ENCODE results near the gene ST3GAL4.
"Not testable (repeated sequence)": the region's sequence is repeated elsewhere in the genome, so short reads cannot be mapped to it uniquely, and the experiment has no call there.

Gene ST3GAL4

DNA sequence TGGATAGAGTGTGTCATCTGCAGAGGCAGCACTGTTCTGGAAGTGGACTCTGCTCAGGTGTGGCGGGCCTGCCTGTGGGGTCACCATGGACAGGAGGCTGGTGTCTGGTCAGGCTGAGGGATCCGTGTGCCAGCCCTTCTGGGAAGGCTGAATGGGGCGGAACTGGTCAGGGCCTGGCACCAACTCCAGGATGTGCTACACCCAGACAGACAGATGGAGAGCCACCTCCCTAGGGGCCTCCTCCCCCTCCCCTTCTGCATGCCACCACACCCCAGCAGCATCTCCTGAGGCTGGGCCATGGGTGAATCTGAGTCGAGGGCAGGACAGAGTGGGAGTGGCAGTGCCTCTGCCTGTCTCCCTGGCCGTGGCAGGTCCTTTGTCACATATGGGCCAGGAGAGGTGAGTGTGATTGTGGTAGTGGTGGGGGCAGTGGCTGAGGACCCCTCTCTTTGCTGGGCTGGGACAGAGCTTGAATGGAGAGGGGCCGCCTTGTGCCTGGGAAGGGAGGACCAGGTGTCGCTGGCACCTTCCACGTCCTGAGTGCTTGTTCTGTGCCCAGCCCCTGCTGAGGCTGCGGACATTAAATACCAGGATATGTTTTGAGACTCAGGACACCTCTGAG, 29.1 kb downstream of the ST3GAL4 start:
- no peak overlapping the region for H3K27ac ChIP-seq
- H3K4me1 ChIP-seq (ENCODE audit: control insufficient read depth in 1 of 2, insufficient read depth in 1 of 2, low read depth in 1 of 2, low read length in 1 of 2) = peaks cover 30 to 33% of the 10 kb centered on the region in 2 experiments
- no peaks in the 10 kb centered on the region for H3K27me3 ChIP-seq
- TF ChIP-seq, protein P1, sequence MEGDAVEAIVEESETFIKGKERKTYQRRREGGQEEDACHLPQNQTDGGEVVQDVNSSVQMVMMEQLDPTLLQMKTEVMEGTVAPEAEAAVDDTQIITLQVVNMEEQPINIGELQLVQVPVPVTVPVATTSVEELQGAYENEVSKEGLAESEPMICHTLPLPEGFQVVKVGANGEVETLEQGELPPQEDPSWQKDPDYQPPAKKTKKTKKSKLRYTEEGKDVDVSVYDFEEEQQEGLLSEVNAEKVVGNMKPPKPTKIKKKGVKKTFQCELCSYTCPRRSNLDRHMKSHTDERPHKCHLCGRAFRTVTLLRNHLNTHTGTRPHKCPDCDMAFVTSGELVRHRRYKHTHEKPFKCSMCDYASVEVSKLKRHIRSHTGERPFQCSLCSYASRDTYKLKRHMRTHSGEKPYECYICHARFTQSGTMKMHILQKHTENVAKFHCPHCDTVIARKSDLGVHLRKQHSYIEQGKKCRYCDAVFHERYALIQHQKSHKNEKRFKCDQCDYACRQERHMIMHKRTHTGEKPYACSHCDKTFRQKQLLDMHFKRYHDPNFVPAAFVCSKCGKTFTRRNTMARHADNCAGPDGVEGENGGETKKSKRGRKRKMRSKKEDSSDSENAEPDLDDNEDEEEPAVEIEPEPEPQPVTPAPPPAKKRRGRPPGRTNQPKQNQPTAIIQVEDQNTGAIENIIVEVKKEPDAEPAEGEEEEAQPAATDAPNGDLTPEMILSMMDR (IDR thresholded peaks at IDR 0.05) = no peak
- H3K9me3 ChIP-seq = no peaks in the 10 kb centered on the region
- no peaks in the 10 kb centered on the region for H3K36me3 ChIP-seq
- H3K4me3 ChIP-seq (ENCODE audit: low read depth in 1 of 2, low read length in 1 of 2) = no peak overlapping the region

DNA sequence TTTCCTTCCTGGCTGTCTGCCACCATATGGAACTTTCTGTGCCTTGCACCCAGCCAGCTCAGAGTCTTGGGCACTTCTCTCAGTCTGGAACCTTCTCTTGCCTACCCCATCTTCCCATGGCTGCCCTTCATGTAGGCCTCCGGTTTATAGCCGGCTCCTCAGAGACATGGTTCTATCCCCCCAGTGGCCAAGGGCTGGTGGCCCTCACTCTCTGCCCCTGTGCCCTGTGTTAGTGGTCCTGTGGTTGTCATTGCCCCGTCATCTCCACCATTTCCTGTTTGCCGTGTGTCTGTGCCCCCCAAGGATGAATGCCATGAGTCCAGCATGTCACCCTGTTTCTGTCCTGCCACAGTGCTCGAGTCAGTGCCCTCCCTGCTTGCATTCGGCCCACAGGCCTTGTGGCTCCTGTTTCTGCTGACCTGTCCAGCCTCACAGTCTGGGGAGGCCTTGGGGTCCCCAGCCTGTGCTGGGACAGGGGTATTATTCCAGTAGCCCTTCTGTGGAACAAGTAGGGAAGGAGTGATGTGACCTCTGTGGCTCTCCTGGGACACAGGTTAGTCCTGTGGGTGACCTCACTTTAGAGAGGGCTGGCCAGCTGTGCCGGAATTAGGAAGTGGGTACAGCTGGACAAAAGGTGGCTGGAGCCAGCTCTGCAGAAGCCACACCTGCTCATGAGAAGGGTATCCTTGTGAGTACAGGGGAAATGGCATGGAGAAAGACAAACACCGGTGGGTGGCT, 30.7 kb downstream of the ST3GAL4 start:
- Histone ChIP-seq H3K4me3 (ENCODE audit: low read depth in 1 of 2, low read length in 1 of 2) (peak overlapping the region; percentile 33 to 45), H3K27me3 (no peaks in the 10 kb centered on the region), H3K36me3 (no peaks in the 10 kb centered on the region), H3K9me3 (no peaks in the 10 kb centered on the region), H3K4me1 (ENCODE audit: control insufficient read depth in 1 of 2, insufficient read depth in 1 of 2, low read depth in 1 of 2, low read length in 1 of 2) (peaks cover 35 to 36% of the 10 kb centered on the region in 2 experiments), H3K27ac (peak overlapping the region; percentile 87)
- TF ChIP-seq, protein P1 (IDR thresholded peaks at IDR 0.05) = no peak

DNA sequence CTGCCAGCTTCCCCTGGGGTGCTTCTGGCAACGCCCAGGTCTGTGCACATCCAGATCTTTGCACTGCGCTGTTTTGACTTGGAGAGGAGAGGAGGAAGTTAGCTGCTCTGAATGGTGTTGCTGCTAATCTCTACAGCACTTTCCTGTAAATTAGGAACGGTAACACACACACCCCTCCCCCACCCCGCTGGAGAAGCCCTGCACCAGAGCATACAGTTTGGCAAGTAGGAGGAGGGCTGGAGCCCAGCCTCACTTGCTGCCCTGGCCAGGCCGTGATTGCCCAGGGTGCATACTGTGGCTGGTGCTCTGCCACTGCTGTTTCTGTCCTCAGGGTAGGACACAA, 31.2 kb downstream of the ST3GAL4 start:
- H3K4me3 ChIP-seq (ENCODE audit: low read depth in 1 of 2, low read length in 1 of 2) = peak overlapping the region; percentile 33 to 45
- H3K36me3 ChIP-seq, H3K27me3 ChIP-seq, H3K9me3 ChIP-seq: not testable (repeated sequence)
- H3K27ac ChIP-seq = peak overlapping the region; percentile 87
- peaks cover 41% of the 10 kb centered on the region in 2 experiments for H3K4me1 ChIP-seq (ENCODE audit: control insufficient read depth in 1 of 2, insufficient read depth in 1 of 2, low read depth in 1 of 2, low read length in 1 of 2)

DNA sequence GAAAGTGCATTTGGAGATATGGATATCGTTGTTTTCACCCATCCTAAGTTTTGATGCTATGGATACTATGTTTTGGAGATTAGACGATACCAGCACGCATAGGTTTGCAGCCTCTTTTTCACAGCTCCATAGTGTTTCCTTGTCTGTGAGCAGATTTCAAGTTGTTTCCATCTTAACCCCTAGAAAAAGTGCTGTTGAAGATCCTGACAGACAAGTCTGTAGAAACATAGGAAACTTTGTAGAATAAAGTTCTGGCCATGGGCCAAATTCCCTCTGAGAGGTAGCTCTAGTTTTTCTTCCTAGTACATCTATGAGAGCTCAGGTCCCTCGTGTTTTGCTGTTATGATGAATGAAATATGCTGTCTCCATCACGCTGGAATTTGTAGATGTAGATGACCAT, 32.4 kb downstream of the ST3GAL4 start:
- Histone ChIP-seq H3K4me1 (ENCODE audit: control insufficient read depth in 1 of 2, insufficient read depth in 1 of 2, low read depth in 1 of 2, low read length in 1 of 2) (peaks cover 52 to 53% of the 10 kb centered on the region in 2 experiments), H3K27me3 (no peaks in the 10 kb centered on the region), H3K36me3 (no peaks in the 10 kb centered on the region), H3K4me3 (ENCODE audit: low read depth in 1 of 2, low read length in 1 of 2) (peak overlapping the region in 1 of 2 experiments; percentile 45), H3K9me3 (no peaks in the 10 kb centered on the region), H3K27ac (peak overlapping the region; percentile 87)
- TF ChIP-seq, protein P1 (IDR thresholded peaks at IDR 0.05) = no peak

DNA sequence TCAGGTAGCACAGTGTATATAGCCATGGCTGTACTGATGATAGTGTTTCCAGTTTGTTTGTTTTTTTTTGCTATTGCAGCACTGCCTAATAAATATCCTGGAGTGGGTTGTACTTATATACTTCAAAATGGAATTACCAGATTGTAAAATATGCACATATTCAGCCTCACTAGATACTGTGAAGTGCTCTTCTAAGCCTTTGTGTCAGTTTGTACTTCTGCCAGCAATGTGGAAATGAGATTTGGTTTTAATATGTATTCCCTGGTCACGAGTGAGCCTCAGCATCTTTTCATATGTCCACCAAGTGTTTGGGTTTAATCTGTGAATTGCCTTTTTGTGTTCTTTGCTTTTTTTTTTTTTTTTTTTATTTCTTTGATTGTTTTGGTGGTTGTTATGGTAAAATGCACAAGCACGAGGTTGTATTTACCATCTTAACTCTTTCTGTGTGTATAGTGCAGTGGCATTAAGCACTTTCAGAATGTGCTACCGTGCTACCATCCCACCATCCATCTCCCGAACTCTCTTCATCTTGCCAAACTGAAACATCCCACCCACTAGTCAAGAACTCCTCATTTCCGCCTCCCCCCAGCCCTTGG, 34.9 kb downstream of the ST3GAL4 start:
- no peaks in the 10 kb centered on the region for H3K27me3 ChIP-seq
- no peak overlapping the region for H3K27ac ChIP-seq
- TF ChIP-seq, protein P1 (IDR thresholded peaks at IDR 0.05) = no peak
- H3K36me3 ChIP-seq = no peaks in the 10 kb centered on the region
- no peaks in the 10 kb centered on the region for H3K9me3 ChIP-seq
- peaks cover 57 to 60% of the 10 kb centered on the region in 2 experiments for H3K4me1 ChIP-seq (ENCODE audit: control insufficient read depth in 1 of 2, insufficient read depth in 1 of 2, low read depth in 1 of 2, low read length in 1 of 2)
- H3K4me3 ChIP-seq (ENCODE audit: low read depth in 1 of 2, low read length in 1 of 2) = no peak overlapping the region
